NCI-H1436 (cell line): ENCODE results near the gene ZNF501.

ENCODE experiments used
- DNase-seq: peaks from one replicate; lab custom pipeline; 2025; lab: John Stamatoyannopoulos, UW

Gene ZNF501

GRCh38 chr3:44729384-44729910 lies at the start of gene ZNF501:
Gene ZNF501 (plus strand): TSS chr3:44729635. CDS start chr3:44734422, 4,787 bp downstream.
- peak; percentile 75 for DNase-seq

- no peak for DNase-seq
Measured at GRCh38 chr3:44680921-44681455, 48.4 kb upstream of the ZNF501 start.

GRCh38 chr3:44682182-44682896 lies 47.1 kb upstream of the ZNF501 start:
- no peak for DNase-seq

GRCh38 chr3:44685128-44685800 lies 44.2 kb upstream of the ZNF501 start:
- DNase-seq: peak; percentile 62

- no peak for DNase-seq
Measured at GRCh38 chr3:44687898-44688297, 41.5 kb upstream of the ZNF501 start.

- no peak for DNase-seq
Measured at GRCh38 chr3:44712455-44713075, 16.9 kb upstream of the ZNF501 start, which contains the start of gene ZNF502. Gene ZNF502 (plus strand): TSS chr3:44712660. CDS start chr3:44720262, 7,602 bp downstream.

- DNase-seq: no peak
Measured at GRCh38 chr3:44721231-44722102, 8.0 kb upstream of the ZNF501 start.

GRCh38 chr3:44722103-44722401 lies 7.4 kb upstream of the ZNF501 start:
- DNase-seq: no peak

GRCh38 chr3:44734646-44735168 lies 5.3 kb downstream of the ZNF501 start:
- DNase-seq: no peak

GRCh38 chr3:44761101-44761423 lies 31.6 kb downstream of the ZNF501 start:
- no peak for DNase-seq

- peak; percentile 85 for DNase-seq
Measured at GRCh38 chr3:44761424-44762169, 32.2 kb downstream of the ZNF501 start, which contains the start of the genes KIAA1143 and KIF15. Gene KIAA1143 (minus strand): TSS chr3:44761619. CDS start chr3:44761602, 17 bp downstream. Gene KIF15 (plus strand): TSS chr3:44761794. CDS start chr3:44761866, 72 bp downstream.

GRCh38 chr3:44762170-44762677 lies 32.8 kb downstream of the ZNF501 start:
- DNase-seq: no peak

GRCh38 chr3:44762690-44763089 lies 33.3 kb downstream of the ZNF501 start:
- no peak for DNase-seq

- no peak for DNase-seq
Measured at GRCh38 chr3:44764248-44764647, 34.8 kb downstream of the ZNF501 start.

GRCh38 chr3:44771424-44772098 lies 42.1 kb downstream of the ZNF501 start:
- DNase-seq: no peak

GRCh38 chr3:44772099-44772442 lies 42.6 kb downstream of the ZNF501 start:
- no peak for DNase-seq

- DNase-seq: no peak
Measured at GRCh38 chr3:44782891-44783290, 53.5 kb downstream of the ZNF501 start.
